ENCODE measurements around the gene IFNL3.

The IFNL3 gene

DNA sequence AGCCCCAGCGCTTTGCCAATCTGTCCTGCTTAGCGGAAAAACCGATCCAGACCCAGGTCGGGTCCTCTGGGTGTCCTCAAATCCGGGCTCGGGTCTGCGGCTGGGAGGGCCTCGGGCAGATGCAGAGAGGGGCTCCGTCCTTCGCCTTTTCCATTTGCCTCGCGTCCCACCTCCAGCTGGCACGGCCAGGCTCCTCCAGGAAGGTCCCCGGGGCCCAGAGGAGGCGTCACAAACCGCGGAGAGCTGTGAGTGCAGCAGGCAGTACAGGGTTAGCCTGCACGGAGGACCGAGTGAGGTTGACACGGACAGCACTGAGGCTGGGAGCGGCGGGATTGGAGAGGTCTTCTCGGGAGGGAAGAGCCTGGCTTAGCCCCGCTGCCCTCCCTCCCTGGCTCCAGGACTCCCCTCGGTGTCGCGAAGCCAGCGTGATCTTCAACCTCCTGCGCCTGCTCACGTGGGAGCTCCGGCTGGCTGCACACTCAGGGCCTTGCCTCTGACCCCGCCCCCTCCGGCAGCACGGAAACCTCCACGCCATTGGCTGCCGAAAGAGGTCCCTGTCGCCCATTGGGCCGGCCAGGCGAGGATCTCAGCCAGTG is 20.6 kb upstream of the IFNL3 start:
- Histone ChIP-seq H3K9ac (no peak overlapping the region), H3K4me1 (peaks cover 0 to 49% (median 30%) of the 10 kb centered on the region in 10 experiments; a peak in 14 of 20 replicates), H3K27ac (no peak overlapping the region), H3K4me2 (peak overlapping the region in 6 of 11 experiments; percentile 0 to 47 (median 22); a peak in 9 of 22 replicates), H4K20me1 (no peaks in the 10 kb centered on the region), H3K9me3 (replicated peaks in 1 of 11) (peaks cover 10 to 16% (median 12%) of the 10 kb centered on the region in 11 experiments; a peak in 20 of 22 replicates), H3K36me3 (no peaks in the 10 kb centered on the region), H3K27me3 (peaks cover 3 to 21% (median 11%) of the 10 kb centered on the region in 11 experiments; a peak in 15 of 22 replicates), H3K4me3 (no peak overlapping the region)
- TF ChIP-seq Cebpa-rat (IDR thresholded peaks at IDR 0.05), result no peak

DNA sequence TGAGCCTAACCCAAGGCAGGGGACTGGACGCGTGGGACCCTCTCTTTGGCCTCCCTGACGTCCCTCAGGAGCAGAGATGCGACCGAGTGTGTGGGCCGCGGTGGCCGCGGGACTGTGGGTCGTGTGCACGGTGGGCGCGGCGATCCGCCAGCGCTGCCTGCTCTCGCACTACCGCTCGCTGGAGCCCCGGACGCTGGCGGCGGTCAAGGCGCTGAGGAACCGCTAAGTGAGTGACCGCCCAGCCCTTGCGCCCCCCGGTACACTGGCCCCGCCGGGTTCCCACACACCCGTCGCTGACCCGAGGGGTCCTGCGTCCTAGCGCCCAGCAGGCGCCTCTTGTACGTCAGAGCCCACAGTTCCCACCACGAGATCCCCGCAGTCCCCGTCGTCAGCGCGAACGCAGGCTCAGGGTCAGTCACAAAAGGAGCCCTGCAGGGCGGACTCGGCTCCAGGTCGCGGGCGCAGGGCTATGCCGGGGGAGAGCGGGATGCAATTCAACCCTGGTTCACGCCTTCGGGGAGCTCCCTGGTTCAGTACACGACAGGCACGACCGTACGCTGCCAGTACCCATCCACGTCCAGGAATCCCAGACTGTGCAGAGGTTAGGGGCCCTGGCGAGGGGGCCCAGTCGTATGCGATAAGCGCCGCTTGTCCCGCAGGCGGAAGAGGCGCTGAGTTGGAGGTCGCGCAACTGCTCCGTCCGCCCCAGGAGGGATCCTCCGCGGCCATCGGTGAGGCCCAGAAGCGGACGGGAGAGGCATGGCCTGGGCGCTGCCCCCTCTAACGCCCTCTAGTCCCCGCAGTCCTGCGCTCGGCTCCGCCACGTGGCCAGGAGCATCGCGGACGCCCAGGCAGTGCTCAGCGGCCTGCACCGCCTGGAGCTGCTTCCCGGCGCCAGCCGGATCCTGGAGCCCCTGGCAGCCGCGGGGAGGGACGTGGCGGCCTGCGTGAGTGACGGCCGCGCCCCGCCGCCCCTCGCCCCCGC is 19.8 kb upstream of the IFNL3 start:
- peaks cover 10 to 16% (median 12%) of the 10 kb centered on the region in 11 experiments; a peak in 20 of 22 replicates for H3K9me3 ChIP-seq (replicated peaks in 1 of 11)
- no peak for TF ChIP-seq Cebpa-rat (IDR thresholded peaks at IDR 0.05)
- no peak overlapping the region for H3K27ac ChIP-seq
- H3K4me2 ChIP-seq, result peak overlapping the region in 8 of 11 experiments; percentile 34 to 71 (median 56); a peak in 15 of 22 replicates
- no peaks in the 10 kb centered on the region for H3K36me3 ChIP-seq
- peaks cover 0 to 41% (median 28%) of the 10 kb centered on the region in 10 experiments; a peak in 14 of 20 replicates for H3K4me1 ChIP-seq
- H3K27me3 ChIP-seq, result peaks cover 3 to 21% (median 11%) of the 10 kb centered on the region in 11 experiments; a peak in 15 of 22 replicates
- H4K20me1 ChIP-seq, result no peaks in the 10 kb centered on the region
- no peak overlapping the region for H3K4me3 ChIP-seq
- H3K9ac ChIP-seq, result no peak overlapping the region

- Histone ChIP-seq H3K4me1 (peaks cover 0 to 41% (median 28%) of the 10 kb centered on the region in 10 experiments; a peak in 14 of 20 replicates), H3K27ac (no peak overlapping the region), H3K9me3 (replicated peaks in 1 of 11) (peaks cover 10 to 16% (median 12%) of the 10 kb centered on the region in 11 experiments; a peak in 20 of 22 replicates), H3K4me2 (peak overlapping the region in 8 of 11 experiments; percentile 34 to 71 (median 56); a peak in 15 of 22 replicates), H3K27me3 (peaks cover 3 to 21% (median 11%) of the 10 kb centered on the region in 11 experiments; a peak in 15 of 22 replicates), H3K4me3 (no peak overlapping the region), H3K9ac (no peak overlapping the region), H4K20me1 (no peaks in the 10 kb centered on the region), H3K36me3 (no peaks in the 10 kb centered on the region)
- no peak for TF ChIP-seq Cebpa-rat (IDR thresholded peaks at IDR 0.05)
Observed at GRCh38 chr19:39263912-39264305, 19.1 kb upstream of the IFNL3 start.

GRCh38 chr19:39262496-39262895 is 17.7 kb upstream of the IFNL3 start:
- Histone ChIP-seq H4K20me1 (no peaks in the 10 kb centered on the region), H3K9ac (no peak overlapping the region), H3K9me3 (replicated peaks in 1 of 11) (peaks cover 10 to 18% (median 13%) of the 10 kb centered on the region in 11 experiments; a peak in 20 of 22 replicates), H3K27me3 (peaks cover 3 to 21% (median 11%) of the 10 kb centered on the region in 11 experiments; a peak in 15 of 22 replicates), H3K4me3 (no peak overlapping the region), H3K27ac (no peak overlapping the region), H3K4me2 (peak overlapping the region in 6 of 11 experiments; percentile 45 to 71 (median 63); a peak in 9 of 22 replicates), H3K4me1 (peaks cover 0 to 54% (median 33%) of the 10 kb centered on the region in 10 experiments; a peak in 16 of 20 replicates), H3K36me3 (no peaks in the 10 kb centered on the region)
- no peak for TF ChIP-seq Cebpa-rat (IDR thresholded peaks at IDR 0.05)

DNA sequence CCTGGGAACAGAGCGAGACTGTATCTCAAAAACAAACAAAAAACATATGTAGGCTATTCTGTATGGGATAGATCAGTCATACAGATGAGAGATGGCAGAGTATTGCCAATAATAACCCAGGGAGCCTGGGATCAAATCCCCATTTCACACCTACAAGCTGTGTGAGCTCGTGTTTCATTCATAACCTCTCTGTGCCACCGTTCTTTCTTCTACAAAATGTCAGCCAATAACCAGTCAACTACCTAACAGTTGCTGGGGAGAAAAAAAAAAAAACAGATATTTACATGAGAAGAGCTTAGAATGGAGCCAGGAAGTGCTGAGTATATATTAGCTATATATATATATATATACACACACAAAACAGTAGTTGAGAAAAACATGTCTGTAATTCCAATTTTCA is 16.9 kb upstream of the IFNL3 start:
- Histone ChIP-seq H3K36me3 (no peaks in the 10 kb centered on the region), H3K9me3 (replicated peaks in 1 of 11) (peaks cover 10 to 26% (median 19%) of the 10 kb centered on the region in 11 experiments), H3K9ac (no peak overlapping the region), H4K20me1 (no peaks in the 10 kb centered on the region), H3K27me3 (peaks cover 3 to 21% (median 11%) of the 10 kb centered on the region in 11 experiments; a peak in 15 of 22 replicates), H3K4me3 (no peak overlapping the region), H3K27ac (no peak overlapping the region), H3K4me1 (peaks cover 0 to 57% (median 33%) of the 10 kb centered on the region in 10 experiments; a peak in 16 of 20 replicates), H3K4me2 (peak overlapping the region in 1 of 11 experiments; percentile 69; a peak in 1 of 22 replicates)
- no peak for TF ChIP-seq Cebpa-rat (IDR thresholded peaks at IDR 0.05)

DNA sequence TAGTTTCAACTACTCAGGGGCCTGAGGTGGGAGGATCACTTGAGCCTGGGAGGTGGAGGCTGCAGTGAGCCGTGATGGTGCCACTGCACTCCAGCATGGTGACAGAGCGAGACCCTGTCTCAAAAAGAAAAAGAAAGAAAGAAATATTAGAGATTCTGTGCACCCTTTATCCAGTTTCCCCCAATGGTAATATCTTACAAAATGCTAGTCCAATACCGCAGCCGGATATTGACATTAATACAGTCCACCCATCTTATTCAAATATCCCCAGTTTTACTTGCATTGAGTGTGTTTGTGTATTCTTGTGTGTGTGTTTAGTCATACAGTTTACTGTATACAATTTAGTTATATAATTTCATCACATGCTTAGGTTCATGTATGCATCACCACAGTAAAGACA is 12.4 kb upstream of the IFNL3 start:
- TF ChIP-seq Cebpa-rat (IDR thresholded peaks at IDR 0.05), result no peak
- H3K4me1 ChIP-seq, result peaks cover 0 to 49% (median 20%) of the 10 kb centered on the region in 10 experiments; a peak in 16 of 20 replicates
- peaks cover 3 to 31% (median 21%) of the 10 kb centered on the region in 11 experiments; a peak in 19 of 22 replicates for H3K9me3 ChIP-seq (replicated peaks in 1 of 11)
- H3K9ac ChIP-seq, result no peak overlapping the region
- H3K27me3 ChIP-seq, result no peaks in the 10 kb centered on the region
- H4K20me1 ChIP-seq, result no peaks in the 10 kb centered on the region
- H3K4me3 ChIP-seq, result no peak overlapping the region
- no peak overlapping the region for H3K27ac ChIP-seq
- H3K36me3 ChIP-seq, result no peaks in the 10 kb centered on the region
- H3K4me2 ChIP-seq, result peak overlapping the region in 2 of 11 experiments; percentile 13 to 27; a peak in 1 of 22 replicates

DNA sequence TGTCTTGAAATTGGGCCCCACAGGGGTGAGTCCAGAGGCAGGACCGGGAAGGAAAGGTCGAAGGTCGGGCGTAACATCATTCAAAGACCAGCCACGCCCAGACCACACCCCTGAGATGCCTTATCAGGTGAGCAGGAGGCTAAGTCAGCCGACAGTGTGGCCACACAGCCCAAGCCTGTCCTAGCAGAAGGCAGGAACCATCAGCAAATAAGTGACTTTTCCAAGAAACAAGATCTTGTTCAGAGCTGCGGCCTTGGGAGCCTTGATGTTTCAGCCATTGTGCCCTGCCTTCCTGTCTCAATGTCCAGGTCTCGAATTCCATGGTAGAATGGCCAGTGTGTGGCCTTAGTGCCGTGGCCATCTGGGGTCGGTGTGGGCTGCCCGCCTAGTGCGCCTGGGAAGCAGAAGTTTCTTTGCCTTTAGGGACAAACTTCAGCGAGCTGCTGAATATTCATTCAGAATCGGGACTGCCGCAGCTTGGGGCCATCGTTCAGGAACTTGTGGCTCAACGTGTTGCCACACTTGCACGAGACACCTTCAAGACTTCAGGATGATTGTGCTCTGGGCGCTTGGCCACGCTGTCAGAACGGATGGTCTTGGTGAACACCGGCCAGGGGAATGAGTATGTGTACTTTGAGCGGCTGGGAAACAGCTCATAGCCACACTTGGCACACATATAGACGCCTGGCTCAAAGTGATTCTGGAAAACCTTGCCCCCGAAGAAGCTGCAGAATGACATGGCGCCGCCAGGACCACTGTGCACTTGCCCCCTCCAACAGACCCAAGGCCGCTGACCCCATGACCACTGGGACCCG is 9.9 kb upstream of the IFNL3 start:
- no peaks in the 10 kb centered on the region for H4K20me1 ChIP-seq
- H3K4me2 ChIP-seq, result 0 out of 22 replicates have a peak overlapping the region, but pooled peaks of 1 of the 11 experiments have one; percentile 7
- H3K9me3 ChIP-seq (replicated peaks in 1 of 11), result peaks cover 3 to 31% (median 21%) of the 10 kb centered on the region in 11 experiments; a peak in 19 of 22 replicates
- no peak for TF ChIP-seq Cebpa-rat (IDR thresholded peaks at IDR 0.05)
- no peak overlapping the region for H3K9ac ChIP-seq
- no peaks in the 10 kb centered on the region for H3K36me3 ChIP-seq
- H3K27ac ChIP-seq, result no peak overlapping the region
- peaks cover 0 to 69% (median 30%) of the 10 kb centered on the region in 10 experiments; a peak in 16 of 20 replicates for H3K4me1 ChIP-seq
- no peaks in the 10 kb centered on the region for H3K27me3 ChIP-seq
- no peak overlapping the region for H3K4me3 ChIP-seq

All from BLaER1 treated with 17β-estradiol and CSF1 and Interleukin-3, amounts not matched to agents 10 nM and 100 nM (cell line).